ENCODE results near the gene BRIP1. TPM values are rescaled to one million over a fixed set of nuclear protein-coding genes. Genes with fewer than 3 reads are reported as not detected.

BRIP1 gene
- total RNA-seq, 1 experiment from 2014 or later, result 20.2 TPM

DNA sequence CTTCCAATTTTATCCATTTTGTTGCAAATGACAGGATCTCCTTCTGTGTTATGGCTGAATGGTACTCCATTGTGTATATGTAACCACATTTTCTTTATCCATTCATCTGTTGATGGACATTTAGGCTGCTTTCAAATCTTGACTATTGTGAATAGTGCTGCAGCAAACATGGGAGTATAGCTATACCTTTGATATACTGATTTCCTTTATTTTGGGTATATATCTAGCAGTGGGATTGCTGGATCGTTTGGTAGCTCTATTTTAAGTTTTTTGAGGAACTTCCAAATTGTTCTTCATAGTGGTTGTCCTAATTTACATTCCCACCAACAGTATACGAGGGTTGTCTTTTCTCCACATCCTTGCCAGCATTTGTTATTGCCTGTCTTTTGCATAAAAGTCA is 67.8 kb downstream of the BRIP1 start:
- Histone ChIP-seq H3K56ac (ENCODE audit: insufficient read length, low read depth, low read length) (no peak overlapping the region), H4K8ac (replicated peaks; ENCODE audit: insufficient read length, low read depth, low read length) (no peak overlapping the region), H3K4ac (ENCODE audit: low read depth, low read length) (no peak overlapping the region), H3K79me1 (ENCODE audit: insufficient read depth, low read depth, low read length, poor library complexity, severe bottlenecking) (no peaks in the 10 kb centered on the region), H3K9me3 (ENCODE audit: control insufficient read depth, low read depth, low read length) (no peaks in the 10 kb centered on the region), H2BK120ac (ENCODE audit: low read depth, low read length, poor library complexity, severe bottlenecking) (no peak overlapping the region), H3K14ac (ENCODE audit: insufficient read depth, low read length) (no peak overlapping the region), H3K79me2 (ENCODE audit: insufficient read depth, low read length) (no peaks in the 10 kb centered on the region), H2AFZ (ENCODE audit: low read length) (no peak overlapping the region), H4K5ac (ENCODE audit: insufficient read length, low read depth, low read length) (no peak overlapping the region), H3K23ac (ENCODE audit: insufficient read length, low read depth, low read length) (no peak overlapping the region), H3K9ac (ENCODE audit: extremely low read depth, insufficient read length, low read length) (no peak overlapping the region), H2BK20ac (ENCODE audit: low read depth, low read length, poor library complexity, severe bottlenecking) (no peak overlapping the region), H3K27me3 (ENCODE audit: insufficient read depth, low read length) (no peaks in the 10 kb centered on the region), H4K91ac (ENCODE audit: insufficient read length, low read depth, low read length) (no peak overlapping the region), H3K23me2 (ENCODE audit: insufficient read length, low read depth, low read length, poor library complexity, severe bottlenecking) (no peaks in the 10 kb centered on the region), H3T11ph (ENCODE audit: low read length) (no peak overlapping the region), H2BK5ac (ENCODE audit: insufficient read length, low read length) (no peak overlapping the region), H3K4me2 (ENCODE audit: insufficient read depth, insufficient read length, low read length) (no peak overlapping the region), H3K27ac (ENCODE audit: insufficient read length, low read depth, low read length) (no peak overlapping the region), H3K4me1 (ENCODE audit: insufficient read depth, low read length) (no peaks in the 10 kb centered on the region), H2BK15ac (ENCODE audit: low read depth, low read length) (no peak overlapping the region), H3K18ac (ENCODE audit: insufficient read length, low read depth, low read length) (no peak overlapping the region), H4K20me1 (ENCODE audit: control insufficient read depth, insufficient read depth, insufficient read length) (no peaks in the 10 kb centered on the region), H2AK5ac (ENCODE audit: insufficient read length, low read length) (no peak overlapping the region), H2BK12ac (ENCODE audit: insufficient read length, low read depth, low read length) (no peak overlapping the region)
- DNase-seq, result no peak
- Mint-ChIP-seq H3K4me1 (no peaks in the 10 kb centered on the region), H3K36me3 (ENCODE audit: insufficient read depth in 1 of 3, low read depth in 3 of 3) (peaks cover 13 to 37% (median 32%) of the 10 kb centered on the region in 3 experiments; a peak in 6 of 7 replicates), H3K27ac (no peak overlapping the region), H3K9me3 (no peaks in the 10 kb centered on the region), H3K4me3 (no peak overlapping the region), H3K27me3 (ENCODE audit: low read depth) (no peaks in the 10 kb centered on the region)
- TF ChIP-seq, protein P1, sequence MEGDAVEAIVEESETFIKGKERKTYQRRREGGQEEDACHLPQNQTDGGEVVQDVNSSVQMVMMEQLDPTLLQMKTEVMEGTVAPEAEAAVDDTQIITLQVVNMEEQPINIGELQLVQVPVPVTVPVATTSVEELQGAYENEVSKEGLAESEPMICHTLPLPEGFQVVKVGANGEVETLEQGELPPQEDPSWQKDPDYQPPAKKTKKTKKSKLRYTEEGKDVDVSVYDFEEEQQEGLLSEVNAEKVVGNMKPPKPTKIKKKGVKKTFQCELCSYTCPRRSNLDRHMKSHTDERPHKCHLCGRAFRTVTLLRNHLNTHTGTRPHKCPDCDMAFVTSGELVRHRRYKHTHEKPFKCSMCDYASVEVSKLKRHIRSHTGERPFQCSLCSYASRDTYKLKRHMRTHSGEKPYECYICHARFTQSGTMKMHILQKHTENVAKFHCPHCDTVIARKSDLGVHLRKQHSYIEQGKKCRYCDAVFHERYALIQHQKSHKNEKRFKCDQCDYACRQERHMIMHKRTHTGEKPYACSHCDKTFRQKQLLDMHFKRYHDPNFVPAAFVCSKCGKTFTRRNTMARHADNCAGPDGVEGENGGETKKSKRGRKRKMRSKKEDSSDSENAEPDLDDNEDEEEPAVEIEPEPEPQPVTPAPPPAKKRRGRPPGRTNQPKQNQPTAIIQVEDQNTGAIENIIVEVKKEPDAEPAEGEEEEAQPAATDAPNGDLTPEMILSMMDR (conservative IDR thresholded peaks at IDR 0.05), result no peak
- no CpG with 5 or more reads among the region's 2 CpGs for WGBS (ENCODE audit: extremely low coverage, insufficient read length, low lambda C conversion rate)
